Parietal lobe (tissue), 1 donor: ENCODE measurements around the gene HLA-DMA. TPM values are rescaled to one million over a fixed set of nuclear protein-coding genes. Genes with fewer than 3 reads are reported as not detected.

Experiments used
- total RNA-seq: library from RNA; depleted of rRNA; stranded (reverse); fragments of >200 nt; gene quantifications from one replicate; pipeline ENCODE4 v1.2.3, GENCODE V29; 2014

The HLA-DMA gene
- total RNA-seq = 1.6 TPM

GRCh38 chr6:32952817-32953739 is at the start of gene HLA-DMA:
Gene HLA-DMA, minus strand, starts transcription at chr6:32953097. Its CDS starts 61 bp downstream, at chr6:32953036.

DNA sequence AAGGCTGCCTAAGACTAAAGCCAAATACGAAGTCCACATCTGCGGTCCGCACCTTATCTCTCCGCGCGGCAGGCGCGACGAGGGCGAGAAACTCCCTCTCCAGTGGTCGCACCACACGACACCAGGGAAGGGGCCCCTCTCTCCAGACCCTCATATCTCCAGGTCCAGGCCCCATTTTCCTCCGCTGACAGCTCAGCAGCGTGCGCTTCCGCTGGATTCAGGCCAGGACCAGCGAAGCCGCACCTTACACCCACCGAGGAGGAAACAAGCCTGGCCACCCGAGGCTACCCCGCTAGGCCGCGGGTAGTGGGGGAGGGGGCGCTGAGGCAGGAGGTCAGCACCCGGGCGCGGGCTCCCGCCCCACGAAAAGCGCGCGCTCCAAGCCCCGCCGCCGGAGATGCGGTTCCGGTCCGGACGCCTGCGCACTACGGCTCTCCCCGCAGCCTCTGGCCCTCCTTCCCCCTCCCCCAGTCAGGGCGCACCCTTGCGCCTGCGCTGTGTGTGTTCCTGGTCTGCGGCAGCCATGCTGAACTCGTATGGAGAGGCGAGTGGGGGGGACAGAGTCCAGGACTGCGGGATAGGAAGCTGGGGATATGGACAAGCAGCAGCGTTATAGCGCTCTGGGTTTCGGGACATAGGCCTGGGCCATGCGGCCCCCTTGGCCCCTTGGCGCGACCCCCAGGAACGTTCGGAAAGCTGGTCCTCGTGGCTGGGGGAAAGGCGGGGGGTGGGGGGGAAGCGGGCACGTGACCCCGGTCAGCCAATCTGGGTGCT is 15.4 kb upstream of the HLA-DMA start, which contains the start of gene BRD2:
BRD2 (plus strand) TSS at position 502 of the 774 bp plus-strand sequence. CDS start 4,305 bp downstream, outside the sequence.

DNA sequence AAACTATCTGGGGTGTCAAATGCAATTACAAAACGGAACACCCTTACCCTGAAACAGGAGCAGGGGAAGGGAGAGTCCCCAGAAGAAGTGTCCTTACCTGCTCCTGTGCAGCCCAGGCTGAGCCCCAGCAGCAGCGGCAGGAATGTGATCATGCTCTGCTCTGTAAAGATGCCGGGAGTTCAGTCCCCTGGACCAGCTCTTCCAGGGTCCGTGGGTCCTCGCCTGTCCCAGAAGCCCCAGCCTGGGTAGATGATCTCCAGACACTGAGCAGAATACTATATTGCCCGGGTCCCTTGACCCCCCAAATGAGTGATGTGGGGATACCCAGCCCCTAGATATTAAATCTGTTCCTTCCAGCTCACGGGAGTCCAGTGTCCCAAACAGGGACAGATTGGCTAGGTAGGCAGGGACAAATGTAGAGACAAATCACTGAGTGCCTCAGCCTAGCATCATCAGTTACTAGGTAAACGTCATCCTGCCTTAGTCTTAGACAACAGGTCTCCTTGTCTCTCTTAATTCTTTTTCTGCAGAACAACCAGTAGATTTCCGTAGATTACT is 12.2 kb downstream of the HLA-DMA start, which contains the start of gene HLA-DMB:
HLA-DMB (minus strand) TSS at position 373 of the 558 bp plus-strand sequence; CDS start at position 152, 221 bp downstream.

Other genes starting within 250 kb of the HLA-DMA start
- not detected for gene HLA-DQA2, start 211.7 kb downstream of the HLA-DMA start, total RNA-seq
- gene HLA-DQB2, start 189.6 kb downstream of the HLA-DMA start, total RNA-seq = not detected
- not detected for gene HLA-DOB, start 136.1 kb downstream of the HLA-DMA start, total RNA-seq
- 8.8 TPM for gene TAP2, start 114.4 kb downstream of the HLA-DMA start, total RNA-seq
- 2.5 TPM for gene PSMB8, start 109.0 kb downstream of the HLA-DMA start, total RNA-seq
- 4.7 TPM for gene TAP1, start 99.4 kb downstream of the HLA-DMA start, total RNA-seq
- gene PSMB9, start 98.9 kb downstream of the HLA-DMA start, total RNA-seq = 0.94 TPM
- gene HLA-DMB, start 12.1 kb downstream of the HLA-DMA start, total RNA-seq = 0.31 TPM
- gene BRD2, start 15.5 kb upstream of the HLA-DMA start, total RNA-seq = 124 TPM
- 0.31 TPM for gene HLA-DOA, start 56.5 kb upstream of the HLA-DMA start, total RNA-seq
- gene HLA-DPA1, start 120.6 kb upstream of the HLA-DMA start, total RNA-seq = 0.94 TPM
- 1.9 TPM for gene HLA-DPB1, start 122.9 kb upstream of the HLA-DMA start, total RNA-seq
- 3.4 TPM for gene COL11A2, start 239.4 kb upstream of the HLA-DMA start, total RNA-seq
- gene RXRB, start 247.6 kb upstream of the HLA-DMA start, total RNA-seq = 33.2 TPM
- 36.9 TPM for gene SLC39A7, start 247.8 kb upstream of the HLA-DMA start, total RNA-seq